Epidermal melanocyte (primary cell): ENCODE data around the gene DMXL1.
A peak's percentile ranks its signal among the peaks of the same experiment; 100 is the strongest.
"Not testable (repeated sequence)": the region's sequence is repeated elsewhere in the genome, so short reads cannot be mapped to it uniquely, and the experiment has no call there.

Experiments
- DNase-seq: peaks from one replicate; pipeline ENCODE4 v3.0.0; 2011; ENCODE audit warnings: low spot score; ENCODE audit not compliant: insufficient read length

The DMXL1 gene

GRCh38 chr5:119212026-119212425 lies 141.1 kb downstream of the DMXL1 start:
- DNase-seq = no peak

DNA sequence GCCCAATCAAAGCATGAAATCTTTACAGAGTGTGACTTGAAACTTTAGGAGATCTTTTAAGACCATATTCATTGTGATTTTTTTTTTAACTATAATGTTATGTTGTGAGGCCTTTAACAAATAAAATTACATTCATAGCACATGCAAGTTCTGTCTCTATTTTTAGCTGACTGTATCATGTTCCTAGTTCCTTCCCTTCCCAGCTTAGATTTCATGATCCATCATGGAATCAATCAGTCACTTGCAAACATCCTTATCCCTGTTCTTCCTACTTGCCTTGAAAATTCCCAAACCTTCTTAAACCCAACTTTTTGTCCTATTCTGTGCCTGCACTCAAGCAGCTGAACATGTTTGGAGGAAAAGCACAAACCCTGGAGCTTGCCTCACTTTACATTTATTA lies 141.8 kb downstream of the DMXL1 start:
- no peak for DNase-seq

GRCh38 chr5:119217183-119217582 lies 146.3 kb downstream of the DMXL1 start:
- no peak for DNase-seq

GRCh38 chr5:119218830-119219782 lies 148.2 kb downstream of the DMXL1 start:
- DNase-seq = no peak

- DNase-seq = no peak
Observed at GRCh38 chr5:119220576-119221197, 149.8 kb downstream of the DMXL1 start.

DNA sequence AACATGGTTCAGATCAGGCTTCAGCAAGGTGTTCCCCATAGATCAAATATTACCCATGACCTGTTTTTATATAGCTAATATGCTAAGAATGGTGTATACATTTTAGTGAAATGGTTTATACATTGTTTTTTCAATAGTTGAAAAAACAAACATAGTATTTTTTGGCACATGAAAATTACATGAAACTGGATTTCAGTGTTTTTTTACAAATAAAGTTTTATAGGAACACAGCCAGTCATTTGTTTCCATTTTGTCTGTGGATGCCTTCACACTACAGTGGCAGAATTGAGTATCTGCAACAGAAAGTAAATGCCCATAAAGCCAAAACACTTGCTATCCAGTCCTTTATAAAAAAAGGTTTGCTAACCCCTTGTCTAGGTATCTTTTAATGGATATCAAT lies 150.4 kb downstream of the DMXL1 start:
- no peak for DNase-seq

- no peak for DNase-seq
Observed at GRCh38 chr5:119229950-119230349, 159.1 kb downstream of the DMXL1 start.

DNA sequence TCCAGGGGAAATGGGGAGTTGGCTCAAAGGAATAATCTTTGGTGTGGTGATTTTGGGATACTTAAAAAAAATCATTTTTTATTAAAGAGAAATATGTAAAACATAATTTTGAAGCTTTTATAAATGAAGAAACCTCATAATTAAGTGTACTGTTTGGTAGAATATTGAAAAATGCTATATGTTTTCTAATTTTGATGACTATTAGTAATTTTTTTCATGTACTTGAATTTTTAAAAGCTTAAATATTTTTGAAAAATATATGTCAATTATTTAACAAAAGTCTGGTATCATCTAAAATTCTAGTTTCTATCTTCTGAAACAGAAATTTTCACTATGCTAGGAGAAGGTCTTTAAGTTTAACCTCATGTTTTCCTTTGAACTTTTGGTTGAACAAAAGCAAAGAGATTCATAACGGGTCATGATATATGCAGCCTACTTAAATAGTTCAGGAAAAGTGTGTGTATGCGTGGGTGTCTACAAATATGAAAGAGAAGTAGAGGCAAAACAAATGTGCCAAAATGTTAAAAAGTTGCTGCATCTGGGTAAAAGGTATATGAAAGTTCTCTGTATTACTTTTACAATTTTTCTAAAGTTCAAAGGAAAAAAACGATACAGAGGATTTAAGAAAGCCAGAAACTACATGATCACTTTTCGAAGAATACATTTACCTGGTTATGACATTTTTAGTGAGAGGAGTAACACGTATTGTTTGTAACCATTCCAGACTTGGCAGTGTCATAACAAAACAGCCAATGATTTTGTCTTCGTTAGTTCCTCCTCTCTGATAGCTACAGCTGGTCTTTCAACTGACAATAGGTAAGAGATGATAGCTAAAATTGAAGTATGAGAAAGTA lies 167.6 kb downstream of the DMXL1 start:
- DNase-seq = no peak

- no peak for DNase-seq
Observed at GRCh38 chr5:119239119-119239417, 168.2 kb downstream of the DMXL1 start.

GRCh38 chr5:119239826-119240225 lies 168.9 kb downstream of the DMXL1 start:
- not testable (repeated sequence) for DNase-seq

DNA sequence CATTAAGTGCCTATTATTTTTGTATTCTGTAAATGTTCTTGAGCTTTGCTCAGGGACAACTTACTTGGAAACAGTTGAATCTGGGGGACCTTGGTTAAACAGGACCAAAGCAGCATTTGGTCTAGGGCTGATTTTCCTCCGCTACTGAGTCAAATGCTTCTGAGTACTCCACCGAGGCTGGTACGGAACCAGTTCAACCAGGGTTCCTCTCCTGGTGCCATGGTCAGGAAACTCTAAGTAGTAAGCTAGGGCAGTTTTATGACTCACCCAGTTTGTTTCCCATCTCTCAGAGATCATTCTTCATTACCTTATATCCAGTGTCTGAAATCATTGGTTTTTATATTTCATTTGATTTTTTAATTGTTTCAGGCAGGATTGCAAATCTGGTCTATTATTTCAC lies 173.0 kb downstream of the DMXL1 start:
- no peak for DNase-seq

DNA sequence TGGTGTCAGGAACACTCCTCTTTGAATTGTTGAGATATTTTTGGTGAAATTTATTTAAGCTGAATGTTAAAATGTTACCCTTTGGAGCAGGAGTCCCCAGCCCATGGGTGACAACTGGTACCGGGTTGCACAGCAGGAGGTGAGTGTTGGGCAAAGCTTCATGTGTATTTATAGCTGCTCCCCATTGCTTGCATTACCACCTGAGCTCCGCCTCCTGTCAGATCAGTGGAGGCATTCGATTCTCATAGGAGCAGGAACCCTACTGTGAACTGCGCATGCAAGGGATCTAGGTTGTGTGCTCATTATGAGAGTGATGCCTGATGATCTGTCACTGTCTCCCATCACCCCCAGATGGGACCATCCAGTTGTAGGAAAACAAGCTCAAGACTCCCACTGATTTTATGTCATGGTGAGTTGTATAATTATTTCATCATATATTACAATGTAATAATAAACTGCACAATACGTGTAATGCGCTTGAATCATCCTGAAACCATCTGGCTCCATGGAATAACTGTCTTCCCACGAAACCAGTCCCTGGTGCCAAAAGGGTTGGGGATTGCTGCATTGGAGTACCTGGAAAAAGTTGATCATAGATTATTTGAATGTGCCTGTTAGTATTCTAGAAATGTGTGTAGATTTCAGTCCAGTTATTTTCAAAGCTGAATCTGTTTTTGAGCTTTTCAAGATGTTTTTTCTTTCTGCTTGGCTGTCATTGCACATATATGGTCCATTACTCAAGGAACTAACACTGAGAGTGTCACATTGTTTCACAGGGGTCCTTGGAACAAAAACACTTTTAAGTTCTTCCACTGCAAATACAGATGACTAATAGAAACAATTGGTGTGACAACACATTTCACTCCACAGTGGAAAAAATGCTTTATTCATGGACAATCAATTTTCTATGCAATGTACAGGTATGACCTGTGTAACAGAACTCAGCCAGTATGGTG lies 180.3 kb downstream of the DMXL1 start:
- no peak for DNase-seq

GRCh38 chr5:119255571-119256356 lies 184.9 kb downstream of the DMXL1 start:
- DNase-seq = no peak

DNA sequence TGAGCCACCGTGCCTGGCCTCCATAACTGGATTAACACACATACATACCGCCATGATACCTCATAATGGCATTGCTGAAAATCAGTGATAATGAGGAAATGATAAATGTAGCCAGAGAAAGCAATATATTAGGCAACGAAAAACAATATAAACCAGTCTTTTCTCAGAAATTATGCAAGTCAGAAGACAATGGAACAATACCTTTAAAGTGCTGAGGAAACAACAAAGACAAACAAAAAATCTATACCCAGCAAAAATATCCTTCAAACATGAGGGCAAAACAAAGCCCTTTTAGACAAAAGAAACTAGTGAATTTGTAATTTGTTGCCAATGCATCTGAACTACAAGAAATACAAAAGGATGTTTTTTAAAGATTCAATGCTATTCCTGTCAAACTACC lies 186.7 kb downstream of the DMXL1 start:
- DNase-seq = no peak

DNA sequence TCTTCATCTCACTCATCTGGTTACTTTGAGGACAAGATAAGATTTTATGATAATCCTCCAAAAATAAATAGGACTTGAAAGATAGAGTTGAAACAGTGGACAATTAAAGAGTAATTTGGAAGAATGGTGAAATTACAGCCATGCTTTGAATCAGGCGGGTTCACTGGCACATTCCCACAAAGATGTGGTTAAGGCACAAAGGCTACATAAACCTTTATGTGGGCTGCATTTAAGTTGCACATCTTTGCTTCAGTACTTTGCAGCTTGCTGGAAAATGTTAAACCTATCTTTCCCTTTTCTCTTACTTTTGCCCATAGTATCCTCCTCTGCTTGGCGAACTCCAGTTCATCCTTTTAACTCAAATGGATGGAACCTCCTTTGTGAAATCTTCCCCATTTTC lies 192.8 kb downstream of the DMXL1 start:
- DNase-seq = no peak

- DNase-seq = no peak
Observed at GRCh38 chr5:119264186-119264585, 193.3 kb downstream of the DMXL1 start.

DNA sequence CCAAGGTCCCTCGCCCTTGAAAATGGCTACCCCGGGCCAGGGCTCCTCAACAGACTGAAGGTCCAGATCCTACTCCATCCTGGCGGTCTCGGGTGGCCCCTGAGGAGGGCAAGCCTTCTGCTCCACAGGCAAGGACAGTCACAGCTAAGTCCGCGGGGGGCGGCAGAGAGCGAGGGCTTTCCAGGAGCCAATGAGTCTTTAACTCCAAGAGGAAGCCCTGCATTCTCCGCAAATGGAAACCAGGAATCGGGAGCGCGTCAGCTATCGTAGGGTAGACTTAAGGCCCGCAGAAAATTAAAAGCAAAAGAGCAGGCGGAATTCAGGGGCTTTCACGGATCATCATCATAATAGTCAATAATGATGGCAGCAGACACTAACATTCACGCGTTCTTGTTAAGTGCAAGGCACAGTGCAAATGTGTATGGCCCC lies 197.1 kb downstream of the DMXL1 start:
- DNase-seq = peak; percentile 82

DNA sequence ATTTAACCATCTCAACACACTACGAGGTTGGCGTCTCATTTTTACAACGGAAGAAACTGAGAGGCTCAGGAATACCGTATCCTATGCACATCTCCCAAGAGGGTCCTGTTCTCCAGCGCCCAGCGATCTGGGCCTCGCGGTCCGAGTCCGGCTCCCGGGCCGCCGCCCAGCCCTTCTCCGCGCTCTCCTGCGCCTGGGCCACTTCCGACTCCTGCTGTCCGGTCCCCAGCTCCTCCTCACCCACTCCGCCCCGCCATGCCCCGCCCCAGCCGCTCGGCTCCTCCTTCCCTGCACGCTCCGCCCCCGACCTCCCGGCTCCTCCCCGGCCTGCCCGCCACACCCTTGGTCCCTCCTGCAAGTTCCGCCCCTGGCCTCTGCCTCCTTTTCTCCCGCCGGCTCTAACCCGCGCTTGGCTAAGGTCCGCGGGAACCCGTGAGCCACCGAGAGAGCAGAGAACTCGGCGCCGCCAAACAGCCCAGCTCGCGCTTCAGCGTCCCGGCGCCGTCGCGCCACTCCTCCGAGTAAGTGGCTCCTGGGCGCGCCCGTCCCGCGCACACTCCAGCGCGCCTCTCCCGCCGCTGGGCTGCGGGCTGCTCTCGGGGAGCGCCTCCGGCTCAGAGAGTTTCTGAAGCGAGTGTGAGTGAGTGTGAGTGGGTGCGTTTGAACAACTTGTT lies 197.6 kb downstream of the DMXL1 start:
- DNase-seq = peak; percentile 71
